ENCODE results near the gene ETV3L. TPM values are rescaled to one million over a fixed set of nuclear protein-coding genes. Genes with fewer than 3 reads are reported as not detected.

Gene ETV3L
- total RNA-seq, 1 experiment from 2014 or later: 0.13 TPM

DNA sequence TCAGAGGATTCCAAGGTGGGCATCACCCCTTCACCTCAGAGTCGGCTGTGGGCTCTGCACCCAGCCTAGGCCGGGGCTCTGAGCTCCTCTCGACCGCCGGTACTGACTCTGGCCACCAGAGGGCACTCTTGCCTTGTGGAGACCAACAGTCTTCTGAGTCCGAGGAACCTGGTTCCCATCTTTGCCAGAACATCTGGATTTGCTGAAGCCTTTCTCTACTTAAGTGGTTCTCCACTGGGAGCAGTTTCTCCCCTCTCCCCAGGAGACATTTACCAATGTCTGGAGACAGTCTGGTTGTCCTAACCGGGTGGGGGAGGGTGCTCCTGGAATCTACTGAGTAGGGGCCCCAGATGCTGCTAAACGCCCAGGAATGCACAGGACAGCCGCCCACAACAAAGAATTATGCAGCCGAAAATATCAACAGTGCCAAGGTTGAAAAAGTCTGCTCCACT lies 9.4 kb downstream of the ETV3L start (continued):
- TF ChIP-seq, protein P1, sequence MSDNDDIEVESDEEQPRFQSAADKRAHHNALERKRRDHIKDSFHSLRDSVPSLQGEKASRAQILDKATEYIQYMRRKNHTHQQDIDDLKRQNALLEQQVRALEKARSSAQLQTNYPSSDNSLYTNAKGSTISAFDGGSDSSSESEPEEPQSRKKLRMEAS (CRISPR knock-in tag; IDR thresholded peaks at IDR 0.05): 0 out of 2 replicates have a peak, but pooled peaks have one; percentile 27
- no peak for TF ChIP-seq MYBL2 (CRISPR knock-in tag; IDR thresholded peaks at IDR 0.05)
- TF ChIP-seq FOXP1 (CRISPR knock-in tag; IDR thresholded peaks at IDR 0.05; ENCODE audit: borderline replicate concordance): no peak
- TF ChIP-seq ZNF396 (CRISPR knock-in tag; IDR thresholded peaks at IDR 0.05; ENCODE audit: borderline replicate concordance): no peak
- no peak for TF ChIP-seq GRHL2 (CRISPR knock-in tag; IDR thresholded peaks at IDR 0.05; ENCODE audit: insufficient replicate concordance, severe bottlenecking)
- no peak for TF ChIP-seq ESRRA (CRISPR knock-in tag; IDR thresholded peaks at IDR 0.05; ENCODE audit: borderline replicate concordance)

DNA sequence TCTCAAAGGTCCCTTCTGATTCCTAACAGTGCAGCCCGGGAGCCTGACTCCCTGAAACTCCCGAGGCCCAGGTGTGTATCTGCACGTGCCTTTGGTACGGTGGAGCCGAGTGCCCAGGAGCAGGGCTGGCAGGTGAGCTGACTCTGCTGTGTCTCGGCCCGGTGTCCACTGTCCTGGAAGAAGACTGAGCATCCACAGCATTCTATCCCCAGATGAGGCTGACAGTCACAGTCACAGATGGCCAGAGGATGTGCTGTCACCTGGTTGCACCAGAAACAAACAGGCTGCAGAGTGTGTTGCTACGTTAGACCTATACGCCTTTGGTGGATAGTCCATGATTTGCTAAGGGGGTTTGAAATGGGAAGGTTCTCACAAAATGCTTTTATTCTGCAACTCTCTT lies 9.8 kb downstream of the ETV3L start:
- POLR2A ChIA-PET: interaction anchor here (0.6 to 0.7 kb wide), 2 partner anchors 24 to 66 kb away, joined by 3 to 4 read pairs; no protein-coding TSS in a partner anchor
- Mint-ChIP-seq H3K4me3 (no peak overlapping the region), H3K27ac (no peak overlapping the region), H3K27me3 (ENCODE audit: low read depth) (no peaks in the 10 kb centered on the region; the same call in 1 of the 2 replicates), H3K36me3 (no peaks in the 10 kb centered on the region), H3K9me3 (no peaks in the 10 kb centered on the region), H3K4me1 (peaks cover 23% of the 10 kb centered on the region)
- DNase-seq (ENCODE audit: low spot score) (no peak), ATAC-seq (peak; percentile 9)
- CTCF ChIA-PET: interaction anchor here (0.5 to 7.7 kb wide), 60 partner anchors 9 to 416 kb away, joined by 3 to 304 read pairs (median 6); partner anchors contain the start of genes ETV3 and ETV3L
- TF ChIP-seq CREM (CRISPR knock-in tag; IDR thresholded peaks at IDR 0.05): 0 out of 2 replicates have a peak, but pooled peaks have one; percentile 3
- TF ChIP-seq, protein P2, sequence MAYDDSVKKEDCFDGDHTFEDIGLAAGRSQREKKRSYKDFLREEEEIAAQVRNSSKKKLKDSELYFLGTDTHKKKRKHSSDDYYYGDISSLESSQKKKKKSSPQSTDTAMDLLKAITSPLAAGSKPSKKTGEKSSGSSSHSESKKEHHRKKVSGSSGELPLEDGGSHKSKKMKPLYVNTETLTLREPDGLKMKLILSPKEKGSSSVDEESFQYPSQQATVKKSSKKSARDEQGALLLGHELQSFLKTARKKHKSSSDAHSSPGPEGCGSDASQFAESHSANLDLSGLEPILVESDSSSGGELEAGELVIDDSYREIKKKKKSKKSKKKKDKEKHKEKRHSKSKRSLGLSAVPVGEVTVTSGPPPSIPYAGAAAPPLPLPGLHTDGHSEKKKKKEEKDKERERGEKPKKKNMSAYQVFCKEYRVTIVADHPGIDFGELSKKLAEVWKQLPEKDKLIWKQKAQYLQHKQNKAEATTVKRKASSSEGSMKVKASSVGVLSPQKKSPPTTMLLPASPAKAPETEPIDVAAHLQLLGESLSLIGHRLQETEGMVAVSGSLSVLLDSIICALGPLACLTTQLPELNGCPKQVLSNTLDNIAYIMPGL (CRISPR knock-in tag; IDR thresholded peaks at IDR 0.05): no peak

DNA sequence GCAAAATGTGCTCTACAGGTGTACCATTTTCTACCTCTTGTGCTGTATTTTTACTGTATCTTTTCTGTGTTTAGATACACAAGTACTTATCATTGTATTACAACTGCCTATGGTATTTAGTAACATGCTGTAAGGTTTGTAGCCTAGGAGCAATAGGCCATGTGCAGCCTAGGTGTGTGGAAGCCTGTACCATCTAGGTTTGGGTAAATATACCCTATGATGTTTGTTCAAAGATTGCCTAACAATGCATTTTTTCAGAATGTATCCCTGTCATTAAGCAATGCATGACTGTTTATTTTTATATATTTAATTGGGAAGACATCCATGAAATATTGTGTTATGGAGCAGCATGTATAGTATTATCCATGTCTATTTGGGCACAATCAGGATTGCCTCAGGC lies 11.0 kb downstream of the ETV3L start:
- no peak for TF ChIP-seq ZNF138 (CRISPR knock-in tag; conservative IDR thresholded peaks at IDR 0.05)
- peaks cover 15% of the 10 kb centered on the region for H3K4me1 Mint-ChIP-seq
- H3K4me3 Mint-ChIP-seq: no peak overlapping the region
- CTCF ChIA-PET: interaction anchor here (1.1 to 7.7 kb wide), 4 partner anchors 21 to 75 kb away, joined by 3 to 304 read pairs (median 5); no protein-coding TSS in a partner anchor
- DNase-seq (ENCODE audit: low spot score): no peak
- H3K36me3 Mint-ChIP-seq: no peaks in the 10 kb centered on the region
- no peaks in the 10 kb centered on the region; the same call in 1 of the 2 replicates for H3K27me3 Mint-ChIP-seq (ENCODE audit: low read depth)
- ATAC-seq: no peak
- no peak overlapping the region for H3K27ac Mint-ChIP-seq
- POLR2A ChIA-PET: interaction anchor here (0.8 kb wide), 1 partner anchor 59 kb away, joined by 3 read pairs; no protein-coding TSS in a partner anchor
- no peaks in the 10 kb centered on the region for H3K9me3 Mint-ChIP-seq

DNA sequence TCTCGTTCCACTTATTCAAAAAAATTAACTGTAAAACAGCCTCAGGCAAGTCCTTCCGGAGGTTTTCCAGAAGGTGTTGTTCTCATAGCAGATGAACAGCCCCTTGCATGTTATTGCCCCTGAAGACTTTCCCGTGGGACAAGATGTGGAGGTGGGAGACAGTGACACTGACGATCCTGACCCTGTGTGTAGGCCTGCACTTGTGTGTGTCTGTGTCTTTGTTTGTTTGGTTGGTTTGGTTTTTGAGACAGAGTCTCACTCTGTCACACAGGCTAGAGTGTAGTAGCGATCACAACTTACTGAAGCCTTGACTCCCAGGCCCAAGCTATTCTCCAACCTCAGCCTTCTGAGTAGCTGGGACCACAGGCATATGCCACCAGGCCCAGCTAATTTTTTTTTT lies 12.6 kb downstream of the ETV3L start:
- POLR2A ChIA-PET: interaction anchor here (0.6 kb wide), 1 partner anchor 43 kb away, joined by 3 read pairs; no protein-coding TSS in a partner anchor
- DNase-seq (ENCODE audit: low spot score) (no peak), ATAC-seq (no peak)
- TF ChIP-seq, protein P3, sequence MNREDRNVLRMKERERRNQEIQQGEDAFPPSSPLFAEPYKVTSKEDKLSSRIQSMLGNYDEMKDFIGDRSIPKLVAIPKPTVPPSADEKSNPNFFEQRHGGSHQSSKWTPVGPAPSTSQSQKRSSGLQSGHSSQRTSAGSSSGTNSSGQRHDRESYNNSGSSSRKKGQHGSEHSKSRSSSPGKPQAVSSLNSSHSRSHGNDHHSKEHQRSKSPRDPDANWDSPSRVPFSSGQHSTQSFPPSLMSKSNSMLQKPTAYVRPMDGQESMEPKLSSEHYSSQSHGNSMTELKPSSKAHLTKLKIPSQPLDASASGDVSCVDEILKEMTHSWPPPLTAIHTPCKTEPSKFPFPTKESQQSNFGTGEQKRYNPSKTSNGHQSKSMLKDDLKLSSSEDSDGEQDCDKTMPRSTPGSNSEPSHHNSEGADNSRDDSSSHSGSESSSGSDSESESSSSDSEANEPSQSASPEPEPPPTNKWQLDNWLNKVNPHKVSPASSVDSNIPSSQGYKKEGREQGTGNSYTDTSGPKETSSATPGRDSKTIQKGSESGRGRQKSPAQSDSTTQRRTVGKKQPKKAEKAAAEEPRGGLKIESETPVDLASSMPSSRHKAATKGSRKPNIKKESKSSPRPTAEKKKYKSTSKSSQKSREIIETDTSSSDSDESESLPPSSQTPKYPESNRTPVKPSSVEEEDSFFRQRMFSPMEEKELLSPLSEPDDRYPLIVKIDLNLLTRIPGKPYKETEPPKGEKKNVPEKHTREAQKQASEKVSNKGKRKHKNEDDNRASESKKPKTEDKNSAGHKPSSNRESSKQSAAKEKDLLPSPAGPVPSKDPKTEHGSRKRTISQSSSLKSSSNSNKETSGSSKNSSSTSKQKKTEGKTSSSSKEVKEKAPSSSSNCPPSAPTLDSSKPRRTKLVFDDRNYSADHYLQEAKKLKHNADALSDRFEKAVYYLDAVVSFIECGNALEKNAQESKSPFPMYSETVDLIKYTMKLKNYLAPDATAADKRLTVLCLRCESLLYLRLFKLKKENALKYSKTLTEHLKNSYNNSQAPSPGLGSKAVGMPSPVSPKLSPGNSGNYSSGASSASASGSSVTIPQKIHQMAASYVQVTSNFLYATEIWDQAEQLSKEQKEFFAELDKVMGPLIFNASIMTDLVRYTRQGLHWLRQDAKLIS (CRISPR knock-in tag; IDR thresholded peaks at IDR 0.05; ENCODE audit: borderline replicate concordance): no peak
- no peak for TF ChIP-seq CBFB (CRISPR knock-in tag; IDR thresholded peaks at IDR 0.05; ENCODE audit: low read depth)
- no peak for TF ChIP-seq JAZF1 (CRISPR knock-in tag; IDR thresholded peaks at IDR 0.05)
- TF ChIP-seq JUN (CRISPR knock-in tag; IDR thresholded peaks at IDR 0.05): no peak
- TF ChIP-seq, protein P4, sequence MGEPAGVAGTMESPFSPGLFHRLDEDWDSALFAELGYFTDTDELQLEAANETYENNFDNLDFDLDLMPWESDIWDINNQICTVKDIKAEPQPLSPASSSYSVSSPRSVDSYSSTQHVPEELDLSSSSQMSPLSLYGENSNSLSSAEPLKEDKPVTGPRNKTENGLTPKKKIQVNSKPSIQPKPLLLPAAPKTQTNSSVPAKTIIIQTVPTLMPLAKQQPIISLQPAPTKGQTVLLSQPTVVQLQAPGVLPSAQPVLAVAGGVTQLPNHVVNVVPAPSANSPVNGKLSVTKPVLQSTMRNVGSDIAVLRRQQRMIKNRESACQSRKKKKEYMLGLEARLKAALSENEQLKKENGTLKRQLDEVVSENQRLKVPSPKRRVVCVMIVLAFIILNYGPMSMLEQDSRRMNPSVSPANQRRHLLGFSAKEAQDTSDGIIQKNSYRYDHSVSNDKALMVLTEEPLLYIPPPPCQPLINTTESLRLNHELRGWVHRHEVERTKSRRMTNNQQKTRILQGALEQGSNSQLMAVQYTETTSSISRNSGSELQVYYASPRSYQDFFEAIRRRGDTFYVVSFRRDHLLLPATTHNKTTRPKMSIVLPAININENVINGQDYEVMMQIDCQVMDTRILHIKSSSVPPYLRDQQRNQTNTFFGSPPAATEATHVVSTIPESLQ (CRISPR knock-in tag; IDR thresholded peaks at IDR 0.05): no peak
- CTCF ChIA-PET: interaction anchor here (0.9 to 7.7 kb wide), 6 partner anchors 8 to 76 kb away, joined by 3 to 304 read pairs (median 6); no protein-coding TSS in a partner anchor
- Mint-ChIP-seq H3K4me3 (no peak overlapping the region), H3K4me1 (peaks cover 15% of the 10 kb centered on the region), H3K9me3 (no peaks in the 10 kb centered on the region), H3K27me3 (ENCODE audit: low read depth) (no peaks in the 10 kb centered on the region; the same call in 1 of the 2 replicates), H3K27ac (no peak overlapping the region), H3K36me3 (no peaks in the 10 kb centered on the region)
